Measurements from ENCODE around the gene SLC11A1. TPM values are rescaled to one million over a fixed set of nuclear protein-coding genes. Genes with fewer than 3 reads are reported as not detected.

SLC11A1 gene
- total RNA-seq, 4 donors from 2014 or later, result 5.9 to 23.0 (median 9.5) TPM

GRCh38 chr2:218368621-218369153, 13.4 kb upstream of the SLC11A1 start:
- Histone ChIP-seq H3K36me3 (no peaks in the 10 kb centered on the region), H3K27ac (peak overlapping the region in 3 of 4 donors; percentile 67 to 91 (median 85)), H3K9me3 (peaks cover 0 to 8% (median 0%) of the 10 kb centered on the region in 3 donors), H3K27me3 (no peaks in the 10 kb centered on the region), H3K4me3 (peak overlapping the region in 1 of 2 donors; percentile 60), H3K4me1 (peaks cover 0 to 23% (median 0%) of the 10 kb centered on the region in 3 donors)
- TF ChIP-seq POLR2AphosphoS5 (IDR thresholded peaks at IDR 0.05) (peak; percentile 8), CTCF (IDR thresholded peaks at IDR 0.05) (peak in 3 of 4 experiments; percentile 27 to 42 (median 36)), POLR2A (IDR thresholded peaks at IDR 0.05) (no peak)
- ATAC-seq, result peak; percentile 39
- WGBS, 2 donors (ENCODE audit: low coverage in 1 of 2), result 8 to 27% methylated on average over 4 to 8 of the region's 27 CpGs

- no peak for TF ChIP-seq EP300 (IDR thresholded peaks at IDR 0.05)
- TF ChIP-seq CTCF (IDR thresholded peaks at IDR 0.05), result no peak
- peaks cover 0 to 8% (median 0%) of the 10 kb centered on the region in 3 donors for H3K9me3 ChIP-seq
- H3K4me1 ChIP-seq, result peaks cover 0 to 23% (median 0%) of the 10 kb centered on the region in 3 donors
- WGBS, 2 donors (ENCODE audit: low coverage in 1 of 2), result 39 to 45% methylated on average over 2 of the region's 2 CpGs
- no peak overlapping the region for H3K4me3 ChIP-seq
- H3K27me3 ChIP-seq, result no peaks in the 10 kb centered on the region
- no peaks in the 10 kb centered on the region for H3K36me3 ChIP-seq
- H3K27ac ChIP-seq, result peak overlapping the region in 2 of 4 donors; percentile 85 to 91
- ATAC-seq, result no peak
Observed at GRCh38 chr2:218369330-218369729, 12.7 kb upstream of the SLC11A1 start.

GRCh38 chr2:218370410-218371063, 11.5 kb upstream of the SLC11A1 start:
- Histone ChIP-seq H3K27ac (peak overlapping the region in 3 of 4 donors; percentile 68 to 91 (median 85)), H3K9me3 (peaks cover 0 to 8% (median 0%) of the 10 kb centered on the region in 3 donors), H3K4me3 (no peak overlapping the region), H3K36me3 (no peaks in the 10 kb centered on the region), H3K4me1 (peaks cover 0 to 31% (median 0%) of the 10 kb centered on the region in 3 donors), H3K27me3 (no peaks in the 10 kb centered on the region)
- peak; percentile 63 for ATAC-seq
- WGBS, 2 donors (ENCODE audit: low coverage in 1 of 2), result 78 to 88% methylated on average over 4 to 10 of the region's 11 CpGs
- no peak for TF ChIP-seq CTCF (IDR thresholded peaks at IDR 0.05)
- TF ChIP-seq POLR2AphosphoS5 (IDR thresholded peaks at IDR 0.05), result peak; percentile 69

- Histone ChIP-seq H3K27me3 (no peaks in the 10 kb centered on the region), H3K4me3 (no peak overlapping the region), H3K4me1 (peaks cover 0 to 31% (median 0%) of the 10 kb centered on the region in 3 donors), H3K27ac (peak overlapping the region in 1 of 4 donors; percentile 68), H3K9me3 (peaks cover 0 to 2% (median 0%) of the 10 kb centered on the region in 3 donors), H3K36me3 (no peaks in the 10 kb centered on the region)
- ATAC-seq, result no peak
- TF ChIP-seq CTCF (IDR thresholded peaks at IDR 0.05), result no peak
- TF ChIP-seq POLR2AphosphoS5 (IDR thresholded peaks at IDR 0.05), result no peak
- TF ChIP-seq POLR2A (IDR thresholded peaks at IDR 0.05), result no peak
- no peak for TF ChIP-seq EP300 (IDR thresholded peaks at IDR 0.05)
Observed at GRCh38 chr2:218371983-218372350, 10.1 kb upstream of the SLC11A1 start.

- WGBS, 2 donors (ENCODE audit: low coverage in 1 of 2), result 40 to 67% methylated on average over 1 to 3 of the region's 4 CpGs
- H3K27me3 ChIP-seq, result no peaks in the 10 kb centered on the region
Observed at GRCh38 chr2:218374795-218375194, 7.3 kb upstream of the SLC11A1 start.

More at GRCh38 chr2:218374795-218375194, 7.3 kb upstream of the SLC11A1 start:
- no peaks in the 10 kb centered on the region for H3K36me3 ChIP-seq
- H3K4me3 ChIP-seq, result no peak overlapping the region
- ATAC-seq, result no peak
- TF ChIP-seq POLR2A (IDR thresholded peaks at IDR 0.05), result no peak
- TF ChIP-seq POLR2AphosphoS5 (IDR thresholded peaks at IDR 0.05), result no peak
- TF ChIP-seq CTCF (IDR thresholded peaks at IDR 0.05), result no peak
- TF ChIP-seq EP300 (IDR thresholded peaks at IDR 0.05), result no peak
- no peak overlapping the region for H3K27ac ChIP-seq
- no peaks in the 10 kb centered on the region for H3K9me3 ChIP-seq
- peaks cover 0 to 9% (median 0%) of the 10 kb centered on the region in 3 donors for H3K4me1 ChIP-seq
